Activated CD4-positive, alpha-beta T cell treated with anti-CD3 and anti-CD28 coated beads, Interleukin-2, amount 50 U/mL, for 4 hours (primary cell): ENCODE results near the gene G0S2.
A peak's percentile ranks its signal among the peaks of the same experiment; 100 is the strongest.

ENCODE experiments used
- DNase-seq, 2 experiments: peaks; one replicate each; pipeline ENCODE4 v3.0.0-alpha.2; 2020

Gene G0S2

GRCh38 chr1:209648931-209649776, 26.1 kb upstream of the G0S2 start:
- DNase-seq, result no peak

- no peak for DNase-seq
Measured at GRCh38 chr1:209650454-209650853, 24.8 kb upstream of the G0S2 start.

- DNase-seq, result peak; percentile 39 to 48
Measured at GRCh38 chr1:209651138-209651587, 24.0 kb upstream of the G0S2 start.

GRCh38 chr1:209652121-209652735, 23.0 kb upstream of the G0S2 start, which contains the start of gene LAMB3:
TSS of gene LAMB3 (minus strand) at chr1:209652425. CDS start at chr1:209650944, 1,481 bp downstream.
- no peak for DNase-seq

GRCh38 chr1:209652873-209653401, 22.3 kb upstream of the G0S2 start:
- peak; percentile 36 to 37 for DNase-seq

GRCh38 chr1:209653915-209654351, 21.3 kb upstream of the G0S2 start:
- DNase-seq, result no peak

- DNase-seq, result no peak
Measured at GRCh38 chr1:209655411-209656231, 19.6 kb upstream of the G0S2 start.

GRCh38 chr1:209657140-209657879, 17.9 kb upstream of the G0S2 start:
- DNase-seq, result no peak

- DNase-seq, result no peak
Measured at GRCh38 chr1:209657918-209658317, 17.3 kb upstream of the G0S2 start.

- no peak for DNase-seq
Measured at GRCh38 chr1:209659909-209660308, 15.3 kb upstream of the G0S2 start.

- DNase-seq, result no peak
Measured at GRCh38 chr1:209661071-209661470, 14.1 kb upstream of the G0S2 start.

- no peak for DNase-seq
Measured at GRCh38 chr1:209662879-209663327, 12.3 kb upstream of the G0S2 start.

- DNase-seq, result no peak
Measured at GRCh38 chr1:209667103-209667502, 8.1 kb upstream of the G0S2 start.

- DNase-seq, result no peak
Measured at GRCh38 chr1:209667708-209668107, 7.5 kb upstream of the G0S2 start.

- no peak for DNase-seq
Measured at GRCh38 chr1:209670441-209671082, 4.7 kb upstream of the G0S2 start.

- DNase-seq, result no peak
Measured at GRCh38 chr1:209672705-209673630, 2.2 kb upstream of the G0S2 start.

- DNase-seq, result no peak
Measured at GRCh38 chr1:209673631-209674417, 1.4 kb upstream of the G0S2 start.

- DNase-seq, result no peak
Measured at GRCh38 chr1:209675565-209676154, 448 bp downstream of the G0S2 start.

GRCh38 chr1:209678981-209679539, 3.8 kb downstream of the G0S2 start:
- no peak for DNase-seq
